Activated naive CD8-positive, alpha-beta T cell (primary cell): ENCODE data around the gene TEAD1.

Source experiments
- H3K27ac Mint-ChIP-seq: one replicate; pipeline ENCODE4 v1.8.0; 2021; ENCODE audit warnings: mixed read lengths
- H3K27me3 Mint-ChIP-seq: one replicate; pipeline ENCODE4 v1.8.0; 2021; ENCODE audit warnings: mixed read lengths
- H3K36me3 Mint-ChIP-seq: one replicate; pipeline ENCODE4 v1.8.0; 2021; ENCODE audit warnings: mixed read lengths
- H3K4me1 Mint-ChIP-seq: one replicate; pipeline ENCODE4 v1.8.0; 2021; ENCODE audit warnings: low read depth, mixed read lengths
- H3K4me3 Mint-ChIP-seq: one replicate; pipeline ENCODE4 v1.8.0; 2021; ENCODE audit warnings: mild to moderate bottlenecking, mixed read lengths
- H3K9me3 Mint-ChIP-seq: one replicate; pipeline ENCODE4 v1.8.0; 2021; ENCODE audit warnings: low read depth, mixed read lengths

The TEAD1 gene

DNA sequence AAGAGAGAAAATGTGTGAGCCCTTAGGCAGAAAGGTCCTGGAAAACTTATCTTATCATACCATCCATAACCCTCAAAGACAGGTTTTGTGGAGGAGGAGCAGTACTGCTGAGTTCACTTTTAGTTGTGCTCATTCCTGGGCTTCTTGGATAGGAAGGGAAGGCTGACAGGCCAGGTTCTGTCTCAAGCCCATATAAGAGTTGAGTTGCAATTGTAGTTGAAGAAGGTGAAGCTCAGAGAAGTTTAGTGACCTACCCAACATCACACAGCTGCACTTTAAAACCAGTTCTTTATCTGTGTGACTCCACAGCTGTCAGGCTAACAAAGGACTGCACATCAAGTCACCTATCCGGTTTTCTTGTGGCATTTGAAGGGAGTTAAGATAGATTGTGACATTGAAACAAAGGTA lies 13.0 kb downstream of the TEAD1 start:
- Mint-ChIP-seq H3K4me1 (no peaks in the 10 kb centered on the region), H3K9me3 (no peaks in the 10 kb centered on the region), H3K4me3 (no peak overlapping the region), H3K27ac (no peak overlapping the region), H3K27me3 (peaks cover 50% of the 10 kb centered on the region), H3K36me3 (peaks cover 3% of the 10 kb centered on the region)

GRCh38 chr11:12687740-12688139 lies 13.5 kb downstream of the TEAD1 start:
- H3K4me3 Mint-ChIP-seq = no peak overlapping the region
- no peaks in the 10 kb centered on the region for H3K4me1 Mint-ChIP-seq
- peaks cover 3% of the 10 kb centered on the region for H3K36me3 Mint-ChIP-seq
- H3K27ac Mint-ChIP-seq = no peak overlapping the region
- peaks cover 45% of the 10 kb centered on the region for H3K27me3 Mint-ChIP-seq
- H3K9me3 Mint-ChIP-seq = no peaks in the 10 kb centered on the region

GRCh38 chr11:12689029-12689755 lies 15.0 kb downstream of the TEAD1 start:
- Mint-ChIP-seq H3K36me3 (peaks cover 3% of the 10 kb centered on the region), H3K27ac (no peak overlapping the region), H3K27me3 (peaks cover 50% of the 10 kb centered on the region), H3K4me3 (no peak overlapping the region), H3K4me1 (peaks cover 9% of the 10 kb centered on the region), H3K9me3 (no peaks in the 10 kb centered on the region)

DNA sequence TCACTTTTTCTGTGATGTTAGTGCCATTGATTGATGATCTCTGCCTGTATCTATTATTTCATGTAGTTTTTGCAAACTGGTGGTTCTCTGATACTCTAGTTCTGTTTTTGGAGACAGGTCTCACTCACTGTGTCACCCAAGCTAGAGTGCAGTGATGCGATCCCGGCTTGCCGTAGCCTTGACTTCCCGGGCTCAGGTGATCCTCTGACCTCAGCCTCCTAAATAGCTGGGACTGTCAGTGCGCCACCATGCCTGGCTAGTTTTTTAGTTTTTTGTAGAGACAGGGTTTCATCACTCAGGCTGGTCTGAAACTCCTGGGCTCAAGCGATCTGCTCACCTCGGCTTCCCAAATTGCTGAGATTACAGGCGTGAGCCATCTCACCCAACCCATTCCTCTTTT lies 16.4 kb downstream of the TEAD1 start:
- H3K4me1 Mint-ChIP-seq = peaks cover 10% of the 10 kb centered on the region
- no peak overlapping the region for H3K27ac Mint-ChIP-seq
- peaks cover 53% of the 10 kb centered on the region for H3K27me3 Mint-ChIP-seq
- H3K36me3 Mint-ChIP-seq = peaks cover 3% of the 10 kb centered on the region
- no peak overlapping the region for H3K4me3 Mint-ChIP-seq
- H3K9me3 Mint-ChIP-seq = no peaks in the 10 kb centered on the region

DNA sequence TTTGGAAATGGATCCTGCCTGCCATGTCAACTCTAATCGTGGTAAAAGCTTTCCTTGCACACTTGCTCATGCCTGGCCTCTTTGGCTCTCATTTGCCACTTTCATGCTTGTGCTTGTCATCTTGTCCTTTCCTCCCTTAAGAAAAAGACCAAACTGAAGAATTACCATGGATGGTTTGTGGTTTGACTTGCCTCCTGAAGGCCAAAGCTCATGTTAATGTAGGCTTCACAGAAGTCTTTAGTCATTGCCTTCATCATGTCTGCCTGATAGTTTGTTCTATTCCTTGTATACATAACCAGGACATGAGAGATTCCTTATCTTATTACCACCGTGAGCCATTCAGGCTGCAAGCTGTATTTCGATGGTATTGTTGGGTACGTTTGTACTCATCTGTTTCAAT lies 17.3 kb downstream of the TEAD1 start:
- H3K27ac Mint-ChIP-seq = no peak overlapping the region
- H3K4me1 Mint-ChIP-seq = peaks cover 10% of the 10 kb centered on the region
- H3K9me3 Mint-ChIP-seq = no peaks in the 10 kb centered on the region
- no peak overlapping the region for H3K4me3 Mint-ChIP-seq
- peaks cover 3% of the 10 kb centered on the region for H3K36me3 Mint-ChIP-seq
- peaks cover 56% of the 10 kb centered on the region for H3K27me3 Mint-ChIP-seq

DNA sequence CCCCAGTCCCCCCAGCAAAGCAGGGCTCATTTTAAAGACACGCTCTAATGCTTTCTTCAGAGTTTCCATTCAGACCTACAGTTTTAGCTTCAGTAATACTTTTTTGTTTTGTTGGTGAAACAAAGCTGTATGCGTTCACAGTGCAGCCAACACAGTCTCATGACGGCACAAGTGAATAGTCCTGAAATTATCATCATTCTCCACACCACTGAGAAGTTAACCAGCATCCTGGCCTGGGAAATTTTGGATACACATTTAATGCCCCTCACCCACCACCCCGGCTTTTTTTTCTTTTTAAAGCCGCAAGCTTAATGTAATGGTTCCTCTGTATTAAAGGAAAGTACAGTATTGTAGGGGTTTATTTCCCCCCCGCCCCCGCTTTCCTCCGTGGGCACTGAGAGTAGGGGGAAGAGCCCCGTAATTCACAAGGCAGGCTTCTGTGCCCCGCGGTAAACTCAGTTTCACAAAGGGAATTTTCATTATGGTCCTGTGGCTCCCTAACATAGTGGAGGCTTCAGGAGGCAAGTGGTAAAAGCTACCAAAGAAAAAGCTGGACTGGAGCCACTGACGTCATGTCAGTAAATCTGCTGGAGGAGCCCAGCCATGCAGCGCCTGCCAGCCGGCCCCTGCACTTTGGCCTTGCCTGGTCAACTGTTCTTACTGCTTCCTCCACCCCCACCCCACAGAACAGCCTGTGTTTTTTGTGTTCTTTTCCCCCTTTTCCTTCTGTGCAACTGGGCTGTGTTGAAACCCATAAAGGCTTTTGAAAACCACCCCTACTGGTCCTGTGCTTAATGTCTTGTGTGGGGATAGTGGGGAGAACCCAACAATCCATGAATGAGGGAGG lies 18.2 kb downstream of the TEAD1 start:
- Mint-ChIP-seq H3K4me3 (no peak overlapping the region), H3K9me3 (no peaks in the 10 kb centered on the region), H3K27ac (no peak overlapping the region), H3K27me3 (peaks cover 60% of the 10 kb centered on the region), H3K36me3 (peaks cover 3% of the 10 kb centered on the region), H3K4me1 (peaks cover 11% of the 10 kb centered on the region)

- Mint-ChIP-seq H3K27me3 (peaks cover 63% of the 10 kb centered on the region), H3K4me1 (peaks cover 14% of the 10 kb centered on the region), H3K27ac (no peak overlapping the region), H3K36me3 (peaks cover 3% of the 10 kb centered on the region), H3K9me3 (no peaks in the 10 kb centered on the region), H3K4me3 (no peak overlapping the region)
Measured at GRCh38 chr11:12693094-12693478, 18.9 kb downstream of the TEAD1 start.

DNA sequence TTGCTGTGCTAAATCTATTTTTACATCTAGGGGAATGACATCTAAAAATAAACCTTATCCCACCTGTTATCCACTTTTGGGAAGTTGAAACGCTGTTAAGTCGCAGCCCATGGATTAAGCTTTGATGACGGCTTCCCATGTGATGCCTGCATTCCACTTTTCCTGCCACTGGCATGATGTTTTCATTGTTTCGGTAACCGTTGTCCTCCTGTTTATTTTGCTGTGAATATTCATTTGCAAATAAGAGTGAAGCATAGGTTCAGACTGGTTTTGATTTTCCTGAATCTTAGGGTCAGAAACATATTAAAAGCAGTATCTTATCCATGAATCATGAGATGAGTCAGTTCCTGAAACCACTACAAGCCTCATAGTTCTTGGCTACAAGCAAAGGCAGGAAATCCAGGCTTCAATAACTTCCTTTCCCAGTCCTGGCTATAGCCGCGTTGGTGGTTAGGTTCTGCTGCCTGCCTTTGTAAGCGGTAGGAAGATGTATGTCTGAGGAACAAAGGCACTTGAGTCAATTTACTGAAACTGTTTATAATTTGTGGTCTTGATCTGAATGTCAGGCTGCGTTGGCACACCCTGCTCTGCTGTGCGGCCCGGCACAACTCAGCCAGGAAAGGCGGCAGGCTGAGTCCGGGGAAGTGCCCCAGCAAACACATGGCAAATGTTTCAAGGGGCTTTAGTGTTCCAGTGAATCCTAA lies 19.4 kb downstream of the TEAD1 start:
- Mint-ChIP-seq H3K4me3 (no peak overlapping the region), H3K27me3 (peaks cover 60% of the 10 kb centered on the region), H3K27ac (no peak overlapping the region)

GRCh38 chr11:12694183-12694531 lies 19.9 kb downstream of the TEAD1 start:
- Mint-ChIP-seq H3K27ac (no peak overlapping the region), H3K4me1 (peaks cover 16% of the 10 kb centered on the region), H3K36me3 (peaks cover 3% of the 10 kb centered on the region), H3K27me3 (peaks cover 59% of the 10 kb centered on the region), H3K9me3 (no peaks in the 10 kb centered on the region), H3K4me3 (no peak overlapping the region)

More for the DNA sequence above, 19.4 kb downstream of the TEAD1 start:
- Mint-ChIP-seq H3K4me1 (peaks cover 16% of the 10 kb centered on the region), H3K9me3 (no peaks in the 10 kb centered on the region), H3K36me3 (peaks cover 3% of the 10 kb centered on the region)

GRCh38 chr11:12695221-12695794 lies 21.1 kb downstream of the TEAD1 start:
- Mint-ChIP-seq H3K4me3 (no peak overlapping the region), H3K27ac (no peak overlapping the region), H3K9me3 (no peaks in the 10 kb centered on the region), H3K4me1 (peaks cover 16% of the 10 kb centered on the region), H3K27me3 (peaks cover 59% of the 10 kb centered on the region), H3K36me3 (peaks cover 1% of the 10 kb centered on the region)

GRCh38 chr11:12695873-12696272 lies 21.7 kb downstream of the TEAD1 start:
- H3K27me3 Mint-ChIP-seq = peaks cover 57% of the 10 kb centered on the region
- no peak overlapping the region for H3K4me3 Mint-ChIP-seq
- peaks cover 16% of the 10 kb centered on the region for H3K4me1 Mint-ChIP-seq
- no peak overlapping the region for H3K27ac Mint-ChIP-seq
- no peaks in the 10 kb centered on the region for H3K9me3 Mint-ChIP-seq
- H3K36me3 Mint-ChIP-seq = no peaks in the 10 kb centered on the region

- Mint-ChIP-seq H3K4me3 (no peak overlapping the region), H3K27me3 (peaks cover 54% of the 10 kb centered on the region), H3K36me3 (no peaks in the 10 kb centered on the region), H3K9me3 (no peaks in the 10 kb centered on the region), H3K4me1 (peaks cover 16% of the 10 kb centered on the region), H3K27ac (no peak overlapping the region)
Measured at GRCh38 chr11:12696911-12697581, 22.8 kb downstream of the TEAD1 start.

GRCh38 chr11:12698048-12698447 lies 23.8 kb downstream of the TEAD1 start:
- H3K27me3 Mint-ChIP-seq = peaks cover 54% of the 10 kb centered on the region
- no peak overlapping the region for H3K27ac Mint-ChIP-seq
- H3K9me3 Mint-ChIP-seq = no peaks in the 10 kb centered on the region
- no peaks in the 10 kb centered on the region for H3K36me3 Mint-ChIP-seq
- H3K4me3 Mint-ChIP-seq = no peak overlapping the region
- peaks cover 16% of the 10 kb centered on the region for H3K4me1 Mint-ChIP-seq

DNA sequence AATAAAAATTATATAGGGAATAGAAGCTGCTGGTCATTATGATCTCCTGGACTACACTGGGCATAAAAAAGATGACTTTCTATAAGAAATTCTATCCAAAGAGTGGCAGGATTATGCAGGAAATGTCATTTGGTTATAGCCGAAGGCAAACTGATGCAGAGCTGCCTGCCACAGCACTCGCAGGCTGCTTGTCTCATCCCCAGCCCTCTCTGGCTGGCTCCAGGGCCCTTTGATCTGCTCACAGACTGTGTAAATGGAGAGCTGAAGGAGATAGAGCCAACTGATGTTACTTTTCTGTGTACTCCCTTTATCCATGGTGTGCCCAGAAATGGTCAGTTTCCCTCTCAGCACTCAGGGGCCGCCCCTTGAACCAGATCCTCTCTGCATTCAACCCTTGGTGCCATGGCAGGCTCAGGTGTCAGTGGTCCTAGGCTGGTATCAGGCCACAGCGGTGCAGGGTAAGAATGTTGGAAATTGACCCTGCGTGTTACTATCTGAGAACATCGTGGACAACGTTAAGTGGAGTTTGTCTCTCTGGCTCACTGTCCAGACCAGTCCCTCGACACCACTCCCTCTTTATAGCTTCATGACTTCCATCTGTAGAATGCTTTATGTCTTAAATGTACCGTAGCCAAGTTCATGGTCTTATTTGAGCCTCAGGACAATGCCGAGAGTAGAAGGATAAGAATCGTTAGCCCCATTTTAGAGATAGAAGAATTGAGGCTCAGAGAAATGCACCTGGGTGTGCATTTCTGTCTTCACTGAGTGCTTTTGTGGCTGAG lies 27.8 kb downstream of the TEAD1 start:
- no peaks in the 10 kb centered on the region for H3K36me3 Mint-ChIP-seq
- H3K4me3 Mint-ChIP-seq = no peak overlapping the region
- H3K27ac Mint-ChIP-seq = no peak overlapping the region
- H3K4me1 Mint-ChIP-seq = peaks cover 6% of the 10 kb centered on the region
- H3K9me3 Mint-ChIP-seq = no peaks in the 10 kb centered on the region
- H3K27me3 Mint-ChIP-seq = peaks cover 38% of the 10 kb centered on the region
